H9 (cell line): ENCODE results near the gene NKD2. TPM values are rescaled to one million over a fixed set of nuclear protein-coding genes. Genes with fewer than 3 reads are reported as not detected.

ENCODE experiments used
- DNase-seq: peaks from one replicate; pipeline ENCODE4 v3.0.0-alpha.2; 2017
- H2AFZ ChIP-seq: one replicate; pipeline ENCODE4 v1.6.1; 2013; ENCODE audit warnings: mild to moderate bottlenecking, low read length, control low read depth, moderate library complexity
- H2AK5ac ChIP-seq: 2 replicates; pipeline ENCODE4 v1.6.1; 2013; ENCODE audit warnings: low read length, control low read depth, mixed read lengths; ENCODE audit not compliant: insufficient read length
- H2BK120ac ChIP-seq: one replicate; pipeline ENCODE4 v1.6.1; 2013; ENCODE audit warnings: low read depth, mild to moderate bottlenecking, low read length, control low read depth, inconsistent platforms; ENCODE audit not compliant: poor library complexity, severe bottlenecking
- H2BK12ac ChIP-seq: 2 replicates; pipeline ENCODE4 v1.6.1; 2013; ENCODE audit warnings: low read length, control low read depth, mixed read lengths, low read depth; ENCODE audit not compliant: insufficient read length
- H2BK15ac ChIP-seq: 2 replicates; pipeline ENCODE4 v1.6.1; 2013; ENCODE audit warnings: low read depth, low read length, control low read depth
- H2BK20ac ChIP-seq: one replicate; pipeline ENCODE4 v1.6.1; 2013; ENCODE audit warnings: low read depth, mild to moderate bottlenecking, low read length, control low read depth, inconsistent platforms; ENCODE audit not compliant: poor library complexity, severe bottlenecking
- H2BK5ac ChIP-seq: 2 replicates; pipeline ENCODE4 v1.6.1; 2013; ENCODE audit warnings: low read length, control low read depth, mixed read lengths; ENCODE audit not compliant: insufficient read length
- H3K14ac ChIP-seq: 2 replicates; pipeline ENCODE4 v1.6.1; 2013; ENCODE audit warnings: low read length, control low read depth; ENCODE audit not compliant: insufficient read depth
- H3K18ac ChIP-seq: 2 replicates; pipeline ENCODE4 v1.6.1; 2013; ENCODE audit warnings: low read depth, mild to moderate bottlenecking, mixed read lengths, low read length, control low read depth; ENCODE audit not compliant: insufficient read length
- H3K23ac ChIP-seq: 2 replicates; pipeline ENCODE4 v1.6.1; 2013; ENCODE audit warnings: low read length, control low read depth, mixed read lengths, low read depth; ENCODE audit not compliant: insufficient read length
- H3K23me2 ChIP-seq: 2 replicates; pipeline ENCODE4 v1.6.1; 2013; ENCODE audit warnings: low read depth, mild to moderate bottlenecking, mixed read lengths, low read length, control low read depth; ENCODE audit not compliant: insufficient read length, poor library complexity, severe bottlenecking
- H3K27ac ChIP-seq: 2 replicates; pipeline ENCODE4 v1.5.1; 2013; ENCODE audit warnings: low read length, control low read depth, mixed read lengths, low read depth; ENCODE audit not compliant: insufficient read length
- H3K27me3 ChIP-seq: 2 replicates; pipeline ENCODE4 v1.6.1; 2013; ENCODE audit warnings: low read length, control low read depth, inconsistent platforms; ENCODE audit not compliant: insufficient read depth
- H3K4ac ChIP-seq: 2 replicates; pipeline ENCODE4 v1.6.1; 2013; ENCODE audit warnings: low read depth, mild to moderate bottlenecking, control low read depth, inconsistent platforms, low read length, moderate library complexity
- H3K4me1 ChIP-seq: 2 replicates; pipeline ENCODE4 v1.6.1; 2013; ENCODE audit warnings: low read length, control low read depth, inconsistent platforms; ENCODE audit not compliant: insufficient read depth
- H3K4me2 ChIP-seq: 2 replicates; pipeline ENCODE4 v1.6.1; 2013; ENCODE audit warnings: low read length, control low read depth, mixed read lengths; ENCODE audit not compliant: insufficient read length, insufficient read depth
- H3K56ac ChIP-seq: 2 replicates; pipeline ENCODE4 v1.6.1; 2013; ENCODE audit warnings: low read depth, mild to moderate bottlenecking, mixed read lengths, low read length, control low read depth; ENCODE audit not compliant: insufficient read length
- H3K79me1 ChIP-seq: 2 replicates; pipeline ENCODE4 v1.6.1; 2013; ENCODE audit warnings: low read depth, mild to moderate bottlenecking, moderate library complexity, low read length, control low read depth, inconsistent platforms; ENCODE audit not compliant: insufficient read depth, poor library complexity, severe bottlenecking
- H3K79me2 ChIP-seq: 2 replicates; pipeline ENCODE4 v1.6.1; 2013; ENCODE audit warnings: low read length, control low read depth, inconsistent platforms; ENCODE audit not compliant: insufficient read depth
- H3K9ac ChIP-seq: 2 replicates; pipeline ENCODE4 v1.6.1; 2013; ENCODE audit warnings: low read length, control low read depth, mixed read lengths; ENCODE audit not compliant: insufficient read length; ENCODE audit errors: extremely low read depth
- H3K9me3 ChIP-seq: one replicate; pipeline ENCODE4 v1.6.1; 2013; ENCODE audit warnings: low read depth, low read length, inconsistent platforms; ENCODE audit not compliant: control insufficient read depth
- H3T11ph ChIP-seq: one replicate; pipeline ENCODE4 v1.6.1; 2013; ENCODE audit warnings: mild to moderate bottlenecking, low read length, control low read depth, inconsistent platforms
- H4K20me1 ChIP-seq: one replicate; pipeline ENCODE4 v1.6.1; 2013; ENCODE audit not compliant: control insufficient read depth, insufficient read length, insufficient read depth
- H4K5ac ChIP-seq: 2 replicates; pipeline ENCODE4 v1.6.1; 2013; ENCODE audit warnings: low read depth, mild to moderate bottlenecking, mixed read lengths, low read length, control low read depth; ENCODE audit not compliant: insufficient read length
- H4K8ac ChIP-seq: replicated peaks from 2 replicates; pipeline ENCODE4 v1.6.1; 2013; ENCODE audit warnings: low read length, control low read depth, mixed read lengths, low read depth; ENCODE audit not compliant: insufficient read length
- H4K91ac ChIP-seq: 2 replicates; pipeline ENCODE4 v1.6.1; 2013; ENCODE audit warnings: low read depth, mild to moderate bottlenecking, moderate library complexity, mixed read lengths, low read length, control low read depth; ENCODE audit not compliant: insufficient read length
- H3K27ac Mint-ChIP-seq, 3 experiments: 2 replicates in 2 of 3; 3 replicates in 1 of 3; pipeline ENCODE4 v1.8.0; 2020 to 2021; ENCODE audit warnings: mixed read lengths in 3 of 3, mild to moderate bottlenecking in 1 of 3, moderate library complexity in 1 of 3
- H3K27me3 Mint-ChIP-seq: 2 replicates; pipeline ENCODE4 v1.8.0; 2021; ENCODE audit warnings: low read depth, mild to moderate bottlenecking, moderate library complexity, mixed read lengths
- H3K36me3 Mint-ChIP-seq, 3 experiments: 2 replicates in 2 of 3; 3 replicates in 1 of 3; pipeline ENCODE4 v1.8.0; 2020 to 2021; ENCODE audit warnings: low read depth in 3 of 3, mixed read lengths in 3 of 3; ENCODE audit not compliant: insufficient read depth in 1 of 3
- H3K4me1 Mint-ChIP-seq, 2 experiments: 2 replicates each; pipeline ENCODE4 v1.8.0; 2020; ENCODE audit warnings: mixed read lengths in 2 of 2
- H3K4me3 Mint-ChIP-seq, 2 experiments: 2 replicates in 1 of 2; 3 replicates in 1 of 2; pipeline ENCODE4 v1.8.0; 2020 to 2021; ENCODE audit warnings: mild to moderate bottlenecking in 2 of 2, mixed read lengths in 2 of 2, moderate library complexity in 1 of 2
- H3K9me3 Mint-ChIP-seq, 2 experiments: 2 replicates in 1 of 2; 3 replicates in 1 of 2; pipeline ENCODE4 v1.8.0; 2020; ENCODE audit warnings: mild to moderate bottlenecking in 2 of 2, mixed read lengths in 2 of 2, moderate library complexity in 1 of 2
- CTCF ChIP-seq: fragments of 200-600 bp; sonication (generic); conservative IDR thresholded peaks from 3 replicates; pipeline ENCODE4 v1.8.0; 2021; ENCODE audit warnings: antibody characterized with exemption, mild to moderate bottlenecking
- WGBS: extraction: QIAGEN DNeasy Blood & Tissue Kit; methylation state at CpG from one replicate; pipeline ENCODE4 v1.1.7; 2013; ENCODE audit warnings: missing lambda C conversion rate, low lambda C conversion rate, mixed read lengths; ENCODE audit not compliant: insufficient read length; ENCODE audit errors: extremely low coverage; 5-methylcytosine and 5-hydroxymethylcytosine counted together
- total RNA-seq: library from RNA; stranded (reverse); gene quantifications from 2 replicates; pipeline ENCODE4 v1.2.1, GENCODE V29; 2021

Gene NKD2
- total RNA-seq, 1 experiment from 2014 or later: 7.3 TPM

GRCh38 chr5:988322-988721 is 20.3 kb upstream of the NKD2 start:
- H3K4ac ChIP-seq: no peak overlapping the region
- Mint-ChIP-seq H3K9me3 (peaks cover 10 to 11% of the 10 kb centered on the region in 2 experiments; a peak in 4 of 5 replicates), H3K27me3 (peaks cover 33% of the 10 kb centered on the region), H3K27ac (no peak overlapping the region), H3K36me3 (no peaks in the 10 kb centered on the region; a peak in 1 of 7 replicates), H3K4me3 (no peak overlapping the region), H3K4me1 (peaks cover 9 to 10% of the 10 kb centered on the region in 2 experiments)
- no peak overlapping the region for H2AFZ ChIP-seq
- no peaks in the 10 kb centered on the region for H3K4me1 ChIP-seq
- H3K9me3 ChIP-seq: no peaks in the 10 kb centered on the region
- H3K23me2 ChIP-seq: no peaks in the 10 kb centered on the region
- H3K9ac ChIP-seq: no peak overlapping the region
- no peak overlapping the region for H2BK120ac ChIP-seq
- H3K56ac ChIP-seq: no peak overlapping the region
- H4K5ac ChIP-seq: no peak overlapping the region
- H3K79me1 ChIP-seq: no peaks in the 10 kb centered on the region
- no peak overlapping the region for H3K14ac ChIP-seq
- no peak overlapping the region for H3K4me2 ChIP-seq
- H2AK5ac ChIP-seq: no peak overlapping the region
- no peak overlapping the region for H3T11ph ChIP-seq
- no peak overlapping the region for H2BK5ac ChIP-seq
- no peak overlapping the region for H3K23ac ChIP-seq
- H2BK12ac ChIP-seq: no peak overlapping the region
- no peak for TF ChIP-seq CTCF
- DNase-seq: no peak
- no peak overlapping the region for H4K8ac ChIP-seq
- no peaks in the 10 kb centered on the region for H3K79me2 ChIP-seq
- no CpG with 5 or more reads among the region's 6 CpGs for WGBS
- H3K27me3 ChIP-seq: no peaks in the 10 kb centered on the region
- H2BK20ac ChIP-seq: no peak overlapping the region
- no peaks in the 10 kb centered on the region for H4K20me1 ChIP-seq
- H4K91ac ChIP-seq: no peak overlapping the region
- H2BK15ac ChIP-seq: no peak overlapping the region
- H3K18ac ChIP-seq: no peak overlapping the region
- H3K27ac ChIP-seq: no peak overlapping the region
